ENCODE data around the gene MROH7.

MROH7 gene

DNA sequence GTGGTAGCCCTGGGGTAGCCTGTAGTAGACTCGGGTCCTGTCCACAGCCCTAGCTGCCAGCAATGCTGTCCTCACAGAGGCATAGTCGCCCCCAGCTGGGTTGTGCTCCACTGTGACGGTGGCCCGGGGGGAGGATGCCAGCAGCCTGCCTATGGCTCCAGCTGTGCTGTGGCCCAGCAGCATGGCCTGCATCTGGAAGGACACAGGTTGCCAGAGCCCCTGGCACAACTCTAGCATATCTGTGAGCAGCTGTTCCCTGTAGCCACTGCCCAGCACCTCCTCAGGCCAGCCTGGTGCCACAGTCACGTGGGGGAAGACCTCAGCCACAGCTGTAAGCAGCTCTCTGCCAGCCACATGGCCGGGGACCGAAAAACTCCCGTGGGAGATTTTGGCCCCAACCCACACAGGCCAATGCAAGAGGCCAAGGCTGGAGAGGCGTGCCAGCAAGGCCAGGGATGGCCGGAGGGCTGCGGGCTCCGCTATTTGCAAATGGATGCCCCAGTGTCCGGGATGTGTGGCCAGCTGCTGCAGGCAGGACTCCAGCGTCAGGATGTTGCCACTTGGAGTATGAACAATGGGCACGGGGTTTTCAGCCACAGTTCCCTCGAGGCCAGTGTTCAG is 32.2 kb upstream of the MROH7 start:
- TF ChIP-seq POLR2AphosphoS5 (IDR thresholded peaks at IDR 0.05; ENCODE audit: low read depth, low read length) (no peak), TAF1 (IDR thresholded peaks at IDR 0.05; ENCODE audit: borderline replicate concordance, insufficient read depth, low read length) (no peak), REST (IDR thresholded peaks at IDR 0.05; ENCODE audit: insufficient read depth in 1 of 2, low read depth in 2 of 2, low read length in 2 of 2) (no peak), FOXP2 (optimal IDR thresholded peaks at IDR 0.05; ENCODE audit: borderline replicate concordance, extremely low read depth, extremely low read length, insufficient read depth) (no peak), SIN3A (IDR thresholded peaks at IDR 0.05; ENCODE audit: borderline replicate concordance, insufficient read depth, low read length) (no peak)

DNA sequence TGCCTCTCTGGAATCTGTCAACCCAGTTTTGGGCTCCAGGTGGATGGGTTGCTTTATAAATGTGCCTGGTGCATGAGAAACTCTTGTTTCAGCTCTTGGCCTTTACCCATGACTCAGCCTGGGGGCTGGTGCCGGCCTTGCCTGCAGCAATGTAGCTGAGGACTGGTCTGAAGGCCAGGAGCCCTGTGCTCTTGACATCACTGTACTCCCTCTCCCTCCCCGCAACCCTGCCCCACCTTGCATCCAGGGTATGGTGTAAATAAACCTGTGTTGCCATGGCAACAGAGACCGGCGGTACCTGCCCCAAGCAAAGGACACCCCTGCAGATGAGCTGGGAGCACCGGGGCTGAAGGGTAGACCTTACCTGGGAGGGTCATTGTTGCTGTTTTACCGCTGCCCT is 31.5 kb upstream of the MROH7 start:
- no peak for TF ChIP-seq FOXP2 (optimal IDR thresholded peaks at IDR 0.05; ENCODE audit: borderline replicate concordance, extremely low read depth, extremely low read length, insufficient read depth)
- no peak for TF ChIP-seq TAF1 (IDR thresholded peaks at IDR 0.05; ENCODE audit: borderline replicate concordance, insufficient read depth, low read length)
- no peak for TF ChIP-seq POLR2AphosphoS5 (IDR thresholded peaks at IDR 0.05; ENCODE audit: low read depth, low read length)
- TF ChIP-seq SIN3A (IDR thresholded peaks at IDR 0.05; ENCODE audit: borderline replicate concordance, insufficient read depth, low read length), result no peak
- TF ChIP-seq REST (IDR thresholded peaks at IDR 0.05; ENCODE audit: insufficient read depth in 1 of 2, low read depth in 2 of 2, low read length in 2 of 2), result no peak

DNA sequence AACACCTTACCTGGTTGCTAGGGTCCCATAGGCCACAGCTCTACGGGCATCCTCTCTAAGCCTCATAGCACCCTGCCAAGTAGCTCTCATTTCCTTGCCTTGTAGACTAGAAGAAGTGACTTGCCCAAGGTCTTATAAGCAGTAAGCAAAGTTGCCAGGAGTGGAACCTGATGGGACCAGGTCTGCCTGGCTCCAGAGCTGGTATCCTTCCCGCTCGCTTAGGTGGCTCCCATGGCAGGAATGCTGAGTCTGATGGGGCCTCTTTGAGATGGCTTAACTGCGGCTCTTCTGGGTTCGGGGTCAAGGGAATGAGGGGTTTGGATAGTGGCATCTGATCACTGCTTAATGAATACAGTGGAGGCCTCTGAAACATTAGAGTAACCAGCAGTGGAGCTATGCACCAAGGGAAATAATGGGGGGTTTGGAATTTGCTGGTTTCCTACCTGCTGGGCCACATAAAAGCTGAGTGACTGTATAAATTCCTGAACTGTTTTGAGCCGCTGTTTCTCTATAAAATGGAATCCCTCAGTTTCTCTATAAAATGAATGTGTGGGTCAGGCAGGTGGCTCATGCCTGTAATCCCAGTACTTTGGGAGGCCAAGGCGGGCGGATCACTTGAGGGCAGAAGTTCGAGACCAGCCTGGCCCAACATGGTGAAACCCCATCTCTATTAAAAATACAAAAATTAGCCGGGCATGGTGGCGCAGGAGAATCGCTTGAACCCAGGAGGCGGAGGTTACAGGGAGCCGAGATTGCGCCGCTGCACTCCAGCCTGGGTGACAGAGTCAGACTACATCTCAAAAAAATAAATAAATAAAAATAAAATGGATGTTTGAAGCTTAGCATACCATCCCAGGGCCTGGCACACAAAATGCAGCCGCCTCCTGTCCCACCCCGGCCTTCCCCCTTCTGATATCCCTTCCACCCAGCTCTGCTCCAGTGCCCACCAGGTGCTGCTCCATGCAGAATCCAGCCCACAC is 30.7 kb upstream of the MROH7 start:
- TF ChIP-seq TAF1 (IDR thresholded peaks at IDR 0.05; ENCODE audit: borderline replicate concordance, insufficient read depth, low read length) (no peak), SIN3A (IDR thresholded peaks at IDR 0.05; ENCODE audit: borderline replicate concordance, insufficient read depth, low read length) (no peak), FOXP2 (optimal IDR thresholded peaks at IDR 0.05; ENCODE audit: borderline replicate concordance, extremely low read depth, extremely low read length, insufficient read depth) (no peak), POLR2AphosphoS5 (IDR thresholded peaks at IDR 0.05; ENCODE audit: low read depth, low read length) (no peak), REST (IDR thresholded peaks at IDR 0.05; ENCODE audit: insufficient read depth in 1 of 2, low read depth in 2 of 2, low read length in 2 of 2) (no peak)

DNA sequence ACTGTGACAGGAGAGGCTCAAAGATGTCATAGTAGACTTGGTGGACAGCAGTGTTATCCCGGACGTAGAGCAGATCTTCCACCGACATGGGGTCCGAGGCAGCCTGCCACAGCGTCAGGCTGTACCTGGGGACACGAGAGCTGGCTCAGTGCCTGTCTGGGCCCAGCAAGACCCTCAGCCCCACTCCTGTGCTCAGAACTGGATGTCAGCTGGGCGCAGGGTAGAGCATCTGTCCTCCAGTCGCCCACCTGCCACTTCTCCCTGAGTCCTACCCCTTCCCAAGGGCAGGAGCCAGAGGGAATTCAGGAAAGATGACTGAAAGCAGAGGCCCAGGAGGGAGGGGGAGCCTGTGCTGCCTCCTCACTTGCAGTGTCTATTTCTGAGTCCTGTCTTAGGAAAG is 30.0 kb upstream of the MROH7 start:
- TF ChIP-seq TAF1 (IDR thresholded peaks at IDR 0.05; ENCODE audit: borderline replicate concordance, insufficient read depth, low read length), result no peak
- TF ChIP-seq REST (IDR thresholded peaks at IDR 0.05; ENCODE audit: insufficient read depth in 1 of 2, low read depth in 2 of 2, low read length in 2 of 2), result no peak
- no peak for TF ChIP-seq SIN3A (IDR thresholded peaks at IDR 0.05; ENCODE audit: borderline replicate concordance, insufficient read depth, low read length)
- TF ChIP-seq POLR2AphosphoS5 (IDR thresholded peaks at IDR 0.05; ENCODE audit: low read depth, low read length), result no peak
- TF ChIP-seq FOXP2 (optimal IDR thresholded peaks at IDR 0.05; ENCODE audit: borderline replicate concordance, extremely low read depth, extremely low read length, insufficient read depth), result no peak

Measured in PFSK-1 (cell line).